Parathyroid adenoma (tissue), 2 donors: ENCODE data around the gene STK32C.

Experiments used
- H2AFZ ChIP-seq: fragments of 300-600 bp; sonication (generic); one replicate; pipeline ENCODE4 v1.7.0; 2017; ENCODE audit warnings: antibody characterized with exemption, mild to moderate bottlenecking
- H3K27ac ChIP-seq: fragments of 300-600 bp; sonication (generic); one replicate; pipeline ENCODE4 v1.7.0; 2017
- H3K27me3 ChIP-seq: fragments of 300-600 bp; sonication (generic); one replicate; pipeline ENCODE4 v1.7.0; 2017; ENCODE audit warnings: low read length; ENCODE audit not compliant: control insufficient read depth, insufficient read depth
- H3K36me3 ChIP-seq: fragments of 300-600 bp; sonication (generic); one replicate; pipeline ENCODE4 v1.7.0; 2017; ENCODE audit warnings: low read length; ENCODE audit not compliant: control insufficient read depth, insufficient read depth
- H3K4me1 ChIP-seq: fragments of 300-600 bp; sonication (generic); one replicate; pipeline ENCODE4 v1.7.0; 2017; ENCODE audit warnings: control low read depth
- H3K4me2 ChIP-seq: fragments of 300-600 bp; sonication (generic); one replicate; pipeline ENCODE4 v1.7.0; 2017; ENCODE audit warnings: low read length
- H3K4me3 ChIP-seq: fragments of 300-600 bp; sonication (generic); one replicate; pipeline ENCODE4 v1.7.0; 2017; ENCODE audit warnings: low read depth, low read length
- H3K79me2 ChIP-seq: fragments of 300-600 bp; sonication (generic); one replicate; pipeline ENCODE4 v1.7.0; 2017; ENCODE audit warnings: control low read depth
- H3K9ac ChIP-seq: fragments of 300-600 bp; sonication (generic); one replicate; pipeline ENCODE4 v1.7.0; 2017; ENCODE audit warnings: mild to moderate bottlenecking
- H3K9me3 ChIP-seq: fragments of 300-600 bp; sonication (generic); one replicate; pipeline ENCODE4 v1.7.0; 2017; ENCODE audit warnings: low read length; ENCODE audit not compliant: control insufficient read depth
- CTCF ChIP-seq: fragments of 300-600 bp; sonication (generic); IDR thresholded peaks from one replicate; pipeline ENCODE4 v1.7.0; 2017; ENCODE audit warnings: antibody characterized with exemption, mild to moderate bottlenecking
- donor health status: primary hyperparathyroidism.

STK32C gene

GRCh38 chr10:132202070-132202970 is 105.4 kb downstream of the STK32C start:
- Histone ChIP-seq H2AFZ (no peak overlapping the region), H3K36me3 (no peaks in the 10 kb centered on the region), H3K27ac (no peak overlapping the region), H3K4me2 (no peak overlapping the region), H3K9ac (no peak overlapping the region), H3K27me3 (no peaks in the 10 kb centered on the region), H3K9me3 (no peaks in the 10 kb centered on the region), H3K79me2 (no peaks in the 10 kb centered on the region), H3K4me1 (no peaks in the 10 kb centered on the region), H3K4me3 (no peak overlapping the region)
- TF ChIP-seq CTCF = no peak

- no peak overlapping the region for H3K4me3 ChIP-seq
- no peak overlapping the region for H3K4me2 ChIP-seq
- H3K9me3 ChIP-seq = no peaks in the 10 kb centered on the region
- H3K27me3 ChIP-seq = no peaks in the 10 kb centered on the region
- H3K4me1 ChIP-seq = no peaks in the 10 kb centered on the region
- H3K36me3 ChIP-seq = no peaks in the 10 kb centered on the region
- H3K27ac ChIP-seq = no peak overlapping the region
- TF ChIP-seq CTCF = no peak
- no peak overlapping the region for H2AFZ ChIP-seq
- no peaks in the 10 kb centered on the region for H3K79me2 ChIP-seq
- no peak overlapping the region for H3K9ac ChIP-seq
These were observed 106.4 kb downstream of the STK32C start for GRCh38 chr10:132201111-132201969.

DNA sequence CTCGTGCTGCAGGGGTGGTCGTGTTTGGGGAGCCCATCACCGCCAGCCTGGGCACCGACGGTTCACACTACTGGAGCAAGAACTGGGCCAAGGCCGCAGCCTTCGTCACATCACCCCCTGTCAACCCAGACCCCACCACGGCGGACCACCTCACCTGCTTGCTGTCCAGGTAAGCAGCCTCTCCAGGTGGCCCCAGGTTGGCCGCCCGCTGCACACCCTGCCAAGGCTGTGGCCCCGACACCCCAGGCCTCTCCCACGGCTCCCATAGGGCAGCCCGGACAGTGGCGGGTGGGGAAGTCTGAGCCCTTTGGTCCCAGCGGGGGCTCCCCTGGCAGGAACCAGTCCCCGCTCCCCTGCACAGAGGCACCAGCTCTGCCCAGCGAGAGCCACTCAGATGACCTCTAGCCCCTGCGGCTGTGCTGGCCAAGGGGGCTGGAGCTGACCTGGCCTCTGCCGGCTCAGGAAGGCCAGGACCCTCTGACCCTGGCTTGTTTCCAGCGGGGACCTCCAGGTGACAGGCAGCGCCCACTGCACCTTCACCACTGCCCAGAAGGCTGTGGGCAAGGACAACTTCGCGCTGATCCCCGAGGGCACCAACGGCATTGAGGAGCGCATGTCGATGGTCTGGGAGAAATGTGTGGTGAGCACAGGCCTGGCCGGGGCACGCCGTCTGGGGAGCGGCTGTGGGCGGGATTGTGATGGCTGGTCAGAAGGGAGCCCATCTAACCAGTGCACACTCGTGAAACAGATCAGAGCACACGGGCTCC is 107.2 kb downstream of the STK32C start:
- H2AFZ ChIP-seq = no peak overlapping the region
- H3K4me3 ChIP-seq = no peak overlapping the region
- H3K9ac ChIP-seq = no peak overlapping the region
- no peak for TF ChIP-seq CTCF
- H3K4me1 ChIP-seq = no peaks in the 10 kb centered on the region
- no peaks in the 10 kb centered on the region for H3K9me3 ChIP-seq
- no peaks in the 10 kb centered on the region for H3K79me2 ChIP-seq
- no peaks in the 10 kb centered on the region for H3K27me3 ChIP-seq
- no peaks in the 10 kb centered on the region for H3K36me3 ChIP-seq
- no peak overlapping the region for H3K27ac ChIP-seq
- no peak overlapping the region for H3K4me2 ChIP-seq

- Histone ChIP-seq H3K27ac (no peak overlapping the region), H3K36me3 (no peaks in the 10 kb centered on the region), H3K9ac (no peak overlapping the region), H3K79me2 (no peaks in the 10 kb centered on the region), H3K27me3 (no peaks in the 10 kb centered on the region), H3K4me1 (no peaks in the 10 kb centered on the region), H3K9me3 (no peaks in the 10 kb centered on the region), H2AFZ (no peak overlapping the region), H3K4me2 (no peak overlapping the region), H3K4me3 (no peak overlapping the region)
- TF ChIP-seq CTCF = no peak
These were observed 107.9 kb downstream of the STK32C start for GRCh38 chr10:132199854-132200311.
